GM18909 (cell line): ENCODE data around the gene WDR1.

Source experiments
- ATAC-seq: cut with Tn5 transposase; IDR thresholded peaks from one replicate; pipeline ENCODE4 v1.9.1; 2021; ENCODE audit warnings: mild to moderate bottlenecking; ENCODE audit not compliant: unreplicated experiment, poor library complexity

WDR1 gene

GRCh38 chr4:10050261-10050661 is 66.3 kb downstream of the WDR1 start:
- ATAC-seq, result no peak

- ATAC-seq, result no peak
Measured at GRCh38 chr4:10048941-10049697, 67.5 kb downstream of the WDR1 start.

- no peak for ATAC-seq
Measured at GRCh38 chr4:10047967-10048366, 68.6 kb downstream of the WDR1 start.

GRCh38 chr4:10046471-10046870 is 70.1 kb downstream of the WDR1 start:
- no peak for ATAC-seq

- ATAC-seq, result no peak
Measured at GRCh38 chr4:10045481-10045880, 71.1 kb downstream of the WDR1 start.

- no peak for ATAC-seq
Measured at GRCh38 chr4:10041036-10041435, 75.6 kb downstream of the WDR1 start.

GRCh38 chr4:10040049-10040892 is 76.3 kb downstream of the WDR1 start:
- ATAC-seq, result no peak

GRCh38 chr4:10036807-10037342 is 79.7 kb downstream of the WDR1 start:
- no peak for ATAC-seq

GRCh38 chr4:10035130-10035529 is 81.5 kb downstream of the WDR1 start:
- no peak for ATAC-seq

- ATAC-seq, result no peak
Measured at GRCh38 chr4:10034612-10035104, 81.9 kb downstream of the WDR1 start.

- no peak for ATAC-seq
Measured at GRCh38 chr4:10034136-10034535, 82.5 kb downstream of the WDR1 start.

GRCh38 chr4:10033191-10033881 is 83.3 kb downstream of the WDR1 start:
- peak; percentile 71 for ATAC-seq

GRCh38 chr4:10032625-10033024 is 84.0 kb downstream of the WDR1 start:
- ATAC-seq, result no peak

GRCh38 chr4:10031668-10032590 is 84.7 kb downstream of the WDR1 start:
- no peak for ATAC-seq

GRCh38 chr4:10030972-10031667 is 85.5 kb downstream of the WDR1 start:
- no peak for ATAC-seq

GRCh38 chr4:10029403-10029802 is 87.2 kb downstream of the WDR1 start:
- ATAC-seq, result no peak

- ATAC-seq, result no peak
Measured at GRCh38 chr4:10028910-10029309, 87.7 kb downstream of the WDR1 start.

GRCh38 chr4:10026485-10026884 is 90.1 kb downstream of the WDR1 start:
- ATAC-seq, result no peak

- ATAC-seq, result no peak
Measured at GRCh38 chr4:10025230-10025806, 91.3 kb downstream of the WDR1 start.
